ENCODE data around the gene ARRB1.

Gene ARRB1

GRCh38 chr11:75262961-75263852 lies 88.3 kb downstream of the ARRB1 start:
- H3K4me3 ChIP-seq (ENCODE audit: low read depth, low read length), result no peak overlapping the region

GRCh38 chr11:75262436-75262835 lies 89.0 kb downstream of the ARRB1 start:
- H3K4me3 ChIP-seq (ENCODE audit: low read depth, low read length), result no peak overlapping the region

DNA sequence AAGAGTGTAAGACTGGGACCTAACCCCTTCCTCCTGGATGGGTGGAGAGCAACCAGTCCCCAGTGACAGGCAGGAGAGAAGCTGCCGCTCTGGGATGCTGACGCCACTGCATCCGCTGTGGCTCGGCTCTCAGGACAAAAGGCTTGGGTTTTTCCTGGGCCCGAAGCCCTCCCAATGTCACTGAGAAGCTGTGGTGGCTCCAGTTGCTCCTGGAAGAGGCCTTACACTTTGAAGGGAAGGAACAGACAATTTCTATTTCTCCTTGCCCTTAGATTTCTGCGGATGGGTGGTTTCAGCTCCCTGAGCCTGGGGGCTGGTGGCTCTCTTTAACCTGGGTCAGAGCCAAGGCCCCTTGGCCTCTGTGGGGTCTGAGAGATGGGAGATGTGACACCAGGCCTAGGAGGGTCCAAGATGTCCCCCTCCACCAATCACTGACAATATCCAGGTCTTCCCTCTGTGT lies 89.5 kb downstream of the ARRB1 start:
- no peak overlapping the region for H3K4me3 ChIP-seq (ENCODE audit: low read depth, low read length)

- H3K4me3 ChIP-seq (ENCODE audit: low read depth, low read length), result no peak overlapping the region
Measured at GRCh38 chr11:75260396-75261170, 90.9 kb downstream of the ARRB1 start.

- H3K4me3 ChIP-seq (ENCODE audit: low read depth, low read length), result no peak overlapping the region
Measured at GRCh38 chr11:75254326-75254725, 97.1 kb downstream of the ARRB1 start.

GRCh38 chr11:75249704-75250103 lies 101.8 kb downstream of the ARRB1 start:
- no peak overlapping the region for H3K4me3 ChIP-seq (ENCODE audit: low read depth, low read length)

GRCh38 chr11:75248924-75249256 lies 102.6 kb downstream of the ARRB1 start:
- no peak overlapping the region for H3K4me3 ChIP-seq (ENCODE audit: low read depth, low read length)

DNA sequence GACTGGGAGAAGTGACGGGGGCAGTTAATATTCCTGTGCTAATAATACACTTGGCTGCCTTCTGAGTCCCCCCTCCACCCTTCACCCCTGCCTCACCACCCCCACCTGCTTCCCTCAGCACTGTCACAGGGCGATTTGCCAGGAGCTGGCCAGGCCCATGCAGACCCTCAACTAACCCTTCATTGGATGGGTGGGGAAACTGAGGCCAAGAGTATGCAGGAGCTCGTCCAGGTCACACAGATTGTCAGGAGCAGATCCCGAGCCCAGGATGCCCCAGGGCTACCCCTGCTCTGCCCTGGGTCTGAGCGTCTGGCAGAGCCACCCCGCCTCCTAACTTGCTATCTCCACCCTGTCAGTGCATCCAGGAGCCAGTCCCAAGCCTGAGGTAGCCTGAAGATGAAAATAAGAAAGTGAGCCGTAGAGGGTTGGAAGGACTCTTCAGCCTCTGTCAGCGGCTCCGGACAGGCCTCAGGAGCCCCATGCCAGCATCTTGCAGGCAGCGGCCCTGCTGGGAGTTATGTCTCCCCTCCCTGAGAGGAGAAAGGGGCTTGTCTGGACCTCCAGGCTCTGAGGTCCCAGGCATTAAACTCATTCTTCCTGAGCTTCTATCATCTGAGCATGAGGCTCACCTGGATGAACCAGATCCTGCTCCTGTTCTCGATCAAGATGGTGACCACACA lies 104.7 kb downstream of the ARRB1 start:
- H3K4me3 ChIP-seq (ENCODE audit: low read depth, low read length), result no peak overlapping the region

DNA sequence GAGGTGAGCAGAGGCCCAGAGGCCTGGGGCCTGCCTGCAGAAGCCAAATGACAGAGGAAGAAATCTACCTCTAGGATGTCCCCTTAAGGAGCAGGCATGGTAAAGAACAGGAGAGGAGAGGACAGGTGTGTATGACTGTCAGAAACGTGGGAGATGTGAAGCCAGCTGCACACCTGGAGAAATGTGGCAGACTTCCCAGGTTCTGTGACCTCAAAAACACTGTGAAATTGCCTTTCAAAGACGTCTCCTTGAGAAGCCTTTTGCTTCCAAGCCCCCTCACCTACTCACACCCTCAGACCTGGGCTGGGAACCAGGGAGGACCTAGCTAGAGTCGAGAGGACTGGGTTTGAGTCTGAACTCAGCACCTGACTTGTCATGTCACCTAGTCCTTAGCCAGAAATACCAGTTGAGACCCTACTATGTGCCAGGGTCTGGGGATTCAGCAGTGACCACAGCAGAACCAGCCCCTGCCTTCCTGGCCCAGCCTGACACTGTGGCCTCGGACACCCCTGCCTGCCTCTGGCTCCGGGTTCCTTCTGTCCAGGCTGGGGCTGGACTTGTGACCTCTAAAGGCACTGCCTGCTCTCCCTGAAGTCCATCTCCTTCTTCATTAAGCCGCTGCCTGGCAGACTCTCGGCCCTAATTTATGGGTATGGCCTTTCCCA lies 105.3 kb downstream of the ARRB1 start:
- H3K4me3 ChIP-seq (ENCODE audit: low read depth, low read length), result no peak overlapping the region

GRCh38 chr11:75245356-75246005 lies 106.0 kb downstream of the ARRB1 start:
- no peak overlapping the region for H3K4me3 ChIP-seq (ENCODE audit: low read depth, low read length)

DNA sequence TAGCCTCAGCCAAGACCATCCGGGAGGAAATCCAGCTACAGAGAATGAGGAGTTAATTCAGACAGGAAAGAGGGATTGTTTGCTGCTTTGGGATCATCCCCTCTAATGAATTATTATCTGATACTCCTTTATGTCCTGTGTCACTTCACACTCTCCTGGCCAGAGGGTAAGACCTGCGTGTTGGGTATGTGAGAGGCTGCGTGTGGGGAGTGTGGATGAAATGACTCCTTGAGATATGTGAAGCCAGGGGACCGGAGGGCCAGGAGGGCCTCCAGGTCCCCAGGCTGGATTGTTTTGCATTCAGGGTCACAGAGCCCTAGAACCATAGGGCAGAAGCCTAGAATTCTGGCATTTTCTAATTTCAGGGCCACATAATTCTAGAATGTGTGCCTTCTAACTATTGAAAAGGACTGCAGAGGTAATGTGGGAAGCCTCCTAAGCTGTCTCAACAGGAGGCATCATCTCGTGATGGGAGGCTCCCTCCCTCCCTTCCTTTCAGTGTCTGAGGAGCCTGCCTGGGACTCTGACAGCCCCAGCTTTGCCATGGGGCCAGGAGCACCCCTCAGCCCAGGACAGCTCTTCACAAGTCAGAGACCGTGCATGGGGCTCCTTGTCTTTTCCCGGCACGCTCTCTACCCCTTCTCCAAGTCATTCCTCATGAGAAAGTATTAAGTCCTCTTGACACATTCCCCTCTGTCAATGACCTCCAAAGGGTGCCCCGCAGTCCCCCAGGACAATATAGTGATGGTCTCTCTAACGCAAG lies 107.2 kb downstream of the ARRB1 start:
- no peak overlapping the region for H3K4me3 ChIP-seq (ENCODE audit: low read depth, low read length)

GRCh38 chr11:75242722-75243600 lies 108.5 kb downstream of the ARRB1 start:
- no peak overlapping the region for H3K4me3 ChIP-seq (ENCODE audit: low read depth, low read length)

DNA sequence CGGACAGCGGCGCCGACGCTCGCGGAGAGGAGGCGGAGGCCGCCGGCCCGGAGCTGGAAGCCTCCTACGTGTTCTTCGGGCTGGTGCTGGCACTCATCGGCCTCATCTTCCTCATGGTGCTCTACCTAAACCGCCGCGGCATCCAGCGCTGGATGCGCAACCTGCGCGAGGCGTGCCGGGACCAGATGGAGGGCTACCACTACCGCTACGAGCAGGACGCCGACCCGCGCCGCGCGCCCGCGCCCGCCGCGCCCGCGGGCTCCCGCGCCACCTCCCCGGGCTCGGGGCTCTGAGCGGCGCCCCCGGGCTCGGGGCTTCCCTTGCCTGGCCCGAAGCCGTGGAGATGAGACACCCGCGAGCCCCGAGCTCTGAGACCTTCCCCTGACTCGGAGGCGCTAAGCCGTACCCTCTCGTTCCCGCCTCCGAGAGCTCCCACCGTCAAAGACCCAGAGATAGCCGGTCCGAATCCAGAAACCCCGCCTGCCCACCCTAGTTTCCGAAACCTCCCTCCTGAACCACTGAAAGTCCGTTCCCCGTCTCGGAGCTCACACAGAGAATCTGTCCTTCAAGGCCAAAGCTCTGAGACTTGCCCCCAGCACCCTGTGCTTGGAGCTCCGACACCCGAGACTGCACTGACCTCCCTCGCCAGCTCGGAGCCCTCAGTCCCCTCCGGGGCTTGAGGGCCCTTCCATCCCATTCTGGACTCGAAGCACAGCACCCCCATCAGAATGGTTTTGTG lies 109.4 kb downstream of the ARRB1 start:
- peak overlapping the region; percentile 41 for H3K4me3 ChIP-seq (ENCODE audit: low read depth, low read length)

GRCh38 chr11:75241036-75241905 lies 110.2 kb downstream of the ARRB1 start:
- H3K4me3 ChIP-seq (ENCODE audit: low read depth, low read length), result peak overlapping the region; percentile 41

DNA sequence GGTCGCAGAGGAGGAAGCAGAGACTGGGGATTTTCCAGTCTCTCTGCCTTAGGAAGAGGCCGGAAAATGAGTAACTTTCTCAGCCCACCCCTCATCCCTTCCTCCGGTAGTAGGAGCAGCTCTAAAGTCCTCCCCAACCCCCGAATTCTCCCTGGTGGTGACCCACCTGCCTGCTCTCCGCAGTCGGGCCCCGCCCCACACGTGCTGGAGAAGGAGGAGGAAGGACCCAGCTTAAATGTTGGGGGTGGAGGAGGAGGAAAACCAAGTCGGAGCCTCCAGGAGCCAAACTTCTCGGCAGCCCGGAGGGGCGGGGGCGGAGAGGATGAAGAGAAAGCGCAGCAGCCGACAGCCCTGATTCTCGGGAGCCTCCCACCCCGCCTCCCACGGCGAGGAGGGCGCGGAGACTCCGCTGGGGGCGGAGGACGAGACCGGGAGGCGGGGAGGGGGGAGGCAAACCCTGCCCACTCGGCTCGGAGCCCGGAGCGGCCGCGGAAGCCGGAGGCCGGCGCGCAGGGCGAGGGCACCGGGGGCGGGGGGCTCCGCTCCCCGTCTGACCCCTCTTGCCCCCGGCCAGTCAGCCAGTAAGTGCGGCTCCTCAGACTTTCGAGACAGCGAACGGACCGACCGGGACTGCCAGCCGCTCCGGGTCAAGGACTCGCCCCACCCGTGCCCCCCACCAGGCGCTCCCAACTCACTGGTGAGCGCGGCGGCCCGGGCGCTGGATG lies 111.0 kb downstream of the ARRB1 start, which contains the start of gene TPBGL:
TPBGL (plus strand) TSS at position 464 of the 725 bp plus-strand sequence. CDS start 276 bp downstream, outside the sequence.
- H3K4me3 ChIP-seq (ENCODE audit: low read depth, low read length), result peak within 1 kb of the TSS; percentile 39

GRCh38 chr11:75239531-75240290 lies 111.8 kb downstream of the ARRB1 start:
- no peak overlapping the region for H3K4me3 ChIP-seq (ENCODE audit: low read depth, low read length)

All from iPS-11a (cell line).